Osteocyte (in vitro differentiated cells): ENCODE data around the gene RIPK1. TPM values are rescaled to one million over a fixed set of nuclear protein-coding genes. Genes with fewer than 3 reads are reported as not detected.

Source experiments
- DNase-seq: peaks from one replicate; pipeline ENCODE4 v3.0.0; 2021; ENCODE audit warnings: mixed read lengths; ENCODE audit not compliant: unreplicated experiment; ENCODE audit errors: extremely low spot score
- H3K27ac Mint-ChIP-seq: one replicate; pipeline ENCODE4 v1.8.0; 2021; ENCODE audit warnings: mild to moderate bottlenecking, mixed read lengths; ENCODE audit not compliant: unreplicated experiment
- H3K27me3 Mint-ChIP-seq: one replicate; pipeline ENCODE4 v1.8.0; 2021; ENCODE audit warnings: mixed read lengths; ENCODE audit not compliant: unreplicated experiment
- H3K36me3 Mint-ChIP-seq: one replicate; pipeline ENCODE4 v1.8.0; 2021; ENCODE audit warnings: mixed read lengths; ENCODE audit not compliant: unreplicated experiment
- H3K4me1 Mint-ChIP-seq: one replicate; pipeline ENCODE4 v1.8.0; 2021; ENCODE audit warnings: mixed read lengths; ENCODE audit not compliant: unreplicated experiment
- H3K4me3 Mint-ChIP-seq: one replicate; pipeline ENCODE4 v1.8.0; 2021; ENCODE audit warnings: mild to moderate bottlenecking, moderate library complexity, mixed read lengths; ENCODE audit not compliant: unreplicated experiment
- H3K9me3 Mint-ChIP-seq: one replicate; pipeline ENCODE4 v1.8.0; 2021; ENCODE audit warnings: mixed read lengths; ENCODE audit not compliant: unreplicated experiment
- CTCF ChIP-seq: fragments of 200-600 bp; sonication (generic); IDR thresholded peaks from 2 replicates; pipeline ENCODE4 v1.5.0; 2021; ENCODE audit warnings: antibody characterized with exemption, mild to moderate bottlenecking, moderate library complexity
- total RNA-seq: library from RNA; stranded (reverse); gene quantifications from 2 replicates; pipeline ENCODE4 v1.2.1, GENCODE V29; 2021

Gene RIPK1
- total RNA-seq, 1 donor from 2014 or later: 28.1 TPM

GRCh38 chr6:3163248-3163594 is 94.9 kb downstream of the RIPK1 start:
- no peak for TF ChIP-seq CTCF
- Mint-ChIP-seq H3K4me3 (peak overlapping the region; percentile 79), H3K27ac (peak overlapping the region; percentile 88)

GRCh38 chr6:3164388-3164787 is 96.1 kb downstream of the RIPK1 start:
- Mint-ChIP-seq H3K27ac (no peak overlapping the region), H3K9me3 (no peaks in the 10 kb centered on the region), H3K4me3 (no peak overlapping the region), H3K4me1 (peaks cover 23% of the 10 kb centered on the region), H3K27me3 (no peaks in the 10 kb centered on the region), H3K36me3 (no peaks in the 10 kb centered on the region)
- no peak for DNase-seq
- no peak for TF ChIP-seq CTCF

More at GRCh38 chr6:3163248-3163594, 94.9 kb downstream of the RIPK1 start:
- Mint-ChIP-seq H3K9me3 (no peaks in the 10 kb centered on the region), H3K36me3 (no peaks in the 10 kb centered on the region), H3K27me3 (no peaks in the 10 kb centered on the region), H3K4me1 (peaks cover 27% of the 10 kb centered on the region)
- DNase-seq: no peak

Other genes starting within 250 kb of the RIPK1 start
- gene SERPINB1, start 226.6 kb upstream of the RIPK1 start, total RNA-seq: 13.7 and 14.8 TPM in 2 replicates
- gene SERPINB9, start 165.2 kb upstream of the RIPK1 start, total RNA-seq: 0.34 and 0.48 TPM in 2 replicates
- 90.2 and 93.1 TPM in 2 replicates for gene SERPINB6, start 96.9 kb upstream of the RIPK1 start, total RNA-seq
- 35.5 and 40.1 TPM in 2 replicates for gene NQO2, start 68.6 kb upstream of the RIPK1 start, total RNA-seq
- 26.6 and 27.7 TPM in 2 replicates for gene BPHL, start 50.2 kb downstream of the RIPK1 start, total RNA-seq
- gene TUBB2A, start 89.0 kb downstream of the RIPK1 start, total RNA-seq: 82.3 and 92.3 TPM in 2 replicates
- gene TUBB2B, start 159.2 kb downstream of the RIPK1 start, total RNA-seq: 61.7 and 67.2 TPM in 2 replicates
- gene PSMG4, start 190.5 kb downstream of the RIPK1 start, total RNA-seq: 20.4 and 22.0 TPM in 2 replicates